ENCODE results near the gene BEST2.

The BEST2 gene

DNA sequence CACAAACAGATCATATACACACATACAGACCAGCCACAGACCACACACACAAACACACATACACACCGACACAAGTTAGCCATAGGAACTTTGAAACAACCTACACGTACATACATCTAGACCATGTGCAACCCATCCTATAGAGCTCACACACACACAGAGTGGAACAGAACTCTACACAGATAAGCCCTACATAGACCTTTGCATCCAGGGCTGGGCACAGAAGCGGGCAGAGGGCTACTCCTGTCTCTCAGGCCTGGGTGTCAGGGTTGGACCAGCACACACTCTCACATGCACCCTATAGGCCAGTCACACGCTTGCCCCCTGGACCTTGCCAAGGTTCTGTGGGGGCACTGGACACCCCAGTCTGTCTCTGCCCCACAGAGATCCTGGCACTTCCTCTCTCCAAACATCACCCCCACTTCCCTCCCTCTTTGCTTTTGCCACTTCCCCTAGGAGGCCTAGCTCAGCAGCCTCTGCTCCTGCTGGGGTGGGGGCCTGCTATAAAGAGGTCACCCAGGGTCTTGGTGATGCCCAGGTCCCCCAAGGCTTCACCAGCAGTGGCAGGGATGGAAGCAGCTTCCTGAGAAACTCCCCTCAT is 33.9 kb downstream of the BEST2 start:
- H3K27ac ChIP-seq (replicated peaks; ENCODE audit: low read length) = no peak overlapping the region
- no peak overlapping the region for H2BK12ac ChIP-seq (ENCODE audit: low read length)
- H2BK5ac ChIP-seq (ENCODE audit: low read length) = no peak overlapping the region
- peaks cover 0 to 2% (median 0%) of the 10 kb centered on the region in 3 experiments for H3K27me3 ChIP-seq (ENCODE audit: control insufficient read depth in 3 of 3, insufficient read depth in 3 of 3, low read depth in 1 of 3, low read length in 3 of 3)
- no peak overlapping the region for H2BK15ac ChIP-seq (ENCODE audit: low read length)
- H3K9me3 ChIP-seq (replicated peaks in 1 of 2; ENCODE audit: control insufficient read depth in 2 of 2, insufficient read depth in 1 of 2, low read depth in 1 of 2, low read length in 2 of 2) = no peaks in the 10 kb centered on the region
- H3K79me1 ChIP-seq (ENCODE audit: low read depth, low read length) = no peaks in the 10 kb centered on the region
- no peak overlapping the region for H4K91ac ChIP-seq (ENCODE audit: low read depth, low read length, poor library complexity)
- H3K36me3 ChIP-seq (replicated peaks in 1 of 2; ENCODE audit: control insufficient read depth in 2 of 2, insufficient read depth in 2 of 2, low read length in 2 of 2) = no peaks in the 10 kb centered on the region
- H3K4me1 ChIP-seq (ENCODE audit: control insufficient read depth in 2 of 2, insufficient read depth in 1 of 2, low read depth in 1 of 2, low read length in 2 of 2) = peaks cover 23 to 56% of the 10 kb centered on the region in 2 donors
- H3K4me2 ChIP-seq (ENCODE audit: insufficient read depth, low read length, poor library complexity, severe bottlenecking) = no peak overlapping the region
- peak overlapping the region; percentile 24 for H3K9ac ChIP-seq (ENCODE audit: low read depth, low read length, poor library complexity)
- no peak overlapping the region for H3K4ac ChIP-seq (ENCODE audit: low read length)
- no peak overlapping the region for H2BK120ac ChIP-seq (ENCODE audit: low read depth, low read length)
- no peak overlapping the region for H3K23ac ChIP-seq (ENCODE audit: low read depth, low read length, poor library complexity)
- peak overlapping the region; percentile 22 for H3K18ac ChIP-seq (ENCODE audit: low read length)
- peak overlapping the region; percentile 81 for H2AK5ac ChIP-seq (ENCODE audit: low read depth, low read length)
- no peak overlapping the region for H4K8ac ChIP-seq (ENCODE audit: low read depth, low read length)
- H2AFZ ChIP-seq (ENCODE audit: low read length) = peak overlapping the region; percentile 47
- no CpG with 5 or more reads among the region's 4 CpGs for WGBS, 2 donors (ENCODE audit: extremely low coverage in 2 of 2, insufficient read length in 2 of 2, insufficient replicate concordance in 1 of 2)
- no peak for DNase-seq (ENCODE audit: low spot score)
- H3K14ac ChIP-seq (ENCODE audit: low read length) = no peak overlapping the region
- no peak overlapping the region for H3K4me3 ChIP-seq (ENCODE audit: low read length in 2 of 2)

DNA sequence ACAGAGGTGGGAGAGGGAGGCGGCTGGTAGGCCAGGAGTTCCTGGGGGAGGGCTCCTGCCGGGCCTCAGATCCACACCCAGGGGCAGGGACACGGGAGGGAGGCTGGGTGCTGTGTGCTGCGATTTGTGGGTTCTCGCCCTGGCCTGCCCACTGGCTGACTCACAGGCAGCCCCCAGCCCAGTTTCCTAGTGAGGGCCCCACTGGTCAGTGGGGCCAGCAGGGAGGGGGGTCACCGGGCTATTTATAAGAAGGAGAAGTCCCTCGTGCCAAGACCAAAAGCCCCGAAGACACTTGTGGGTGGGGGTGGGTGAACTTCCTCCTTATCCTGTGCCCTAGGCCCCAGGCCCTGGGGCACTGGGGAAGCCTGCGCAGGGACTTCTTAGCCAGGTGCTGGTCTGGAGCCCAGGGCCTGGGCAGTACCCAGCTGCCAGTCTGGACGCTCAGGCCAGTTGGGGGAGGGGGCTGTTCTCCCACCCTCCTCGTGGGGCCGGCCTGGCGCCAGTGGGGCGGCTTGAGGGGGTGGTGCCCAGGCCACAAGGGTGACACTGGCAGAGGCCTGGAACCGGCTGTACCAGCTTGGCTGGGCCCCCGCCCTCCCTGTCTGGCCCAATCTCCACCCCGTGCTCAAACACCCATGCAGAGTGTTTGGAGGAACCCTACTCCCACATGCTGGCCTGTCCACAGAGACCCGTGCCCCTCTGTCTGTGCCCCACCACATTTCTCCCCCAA is 34.7 kb downstream of the BEST2 start:
- Histone ChIP-seq H2BK5ac (ENCODE audit: low read length) (no peak overlapping the region), H3K4ac (ENCODE audit: low read length) (no peak overlapping the region), H3K27me3 (ENCODE audit: control insufficient read depth in 3 of 3, insufficient read depth in 3 of 3, low read depth in 1 of 3, low read length in 3 of 3) (peaks cover 0 to 8% (median 0%) of the 10 kb centered on the region in 3 experiments), H3K4me3 (ENCODE audit: low read length in 2 of 2) (no peak overlapping the region), H3K9ac (ENCODE audit: low read depth, low read length, poor library complexity) (peak overlapping the region; percentile 24), H2BK120ac (ENCODE audit: low read depth, low read length) (no peak overlapping the region), H4K8ac (ENCODE audit: low read depth, low read length) (no peak overlapping the region), H3K4me2 (ENCODE audit: insufficient read depth, low read length, poor library complexity, severe bottlenecking) (no peak overlapping the region), H2AK5ac (ENCODE audit: low read depth, low read length) (peak overlapping the region; percentile 81), H2BK12ac (ENCODE audit: low read length) (no peak overlapping the region), H3K27ac (replicated peaks; ENCODE audit: low read length) (no peak overlapping the region), H4K91ac (ENCODE audit: low read depth, low read length, poor library complexity) (no peak overlapping the region), H2AFZ (ENCODE audit: low read length) (peak overlapping the region; percentile 47), H3K79me1 (ENCODE audit: low read depth, low read length) (peaks cover 2% of the 10 kb centered on the region), H3K4me1 (ENCODE audit: control insufficient read depth in 2 of 2, insufficient read depth in 1 of 2, low read depth in 1 of 2, low read length in 2 of 2) (peaks cover 29 to 61% of the 10 kb centered on the region in 2 donors), H3K9me3 (replicated peaks in 1 of 2; ENCODE audit: control insufficient read depth in 2 of 2, insufficient read depth in 1 of 2, low read depth in 1 of 2, low read length in 2 of 2) (no peaks in the 10 kb centered on the region), H3K14ac (ENCODE audit: low read length) (no peak overlapping the region), H2BK15ac (ENCODE audit: low read length) (peak overlapping the region; percentile 24), H3K36me3 (replicated peaks in 1 of 2; ENCODE audit: control insufficient read depth in 2 of 2, insufficient read depth in 2 of 2, low read length in 2 of 2) (no peaks in the 10 kb centered on the region), H3K23ac (ENCODE audit: low read depth, low read length, poor library complexity) (no peak overlapping the region), H3K18ac (ENCODE audit: low read length) (peak overlapping the region; percentile 74)
- no peak for DNase-seq (ENCODE audit: low spot score)
- WGBS, 2 donors (ENCODE audit: extremely low coverage in 2 of 2, insufficient read length in 2 of 2, insufficient replicate concordance in 1 of 2) = no CpG with 5 or more reads among the region's 18 CpGs

DNA sequence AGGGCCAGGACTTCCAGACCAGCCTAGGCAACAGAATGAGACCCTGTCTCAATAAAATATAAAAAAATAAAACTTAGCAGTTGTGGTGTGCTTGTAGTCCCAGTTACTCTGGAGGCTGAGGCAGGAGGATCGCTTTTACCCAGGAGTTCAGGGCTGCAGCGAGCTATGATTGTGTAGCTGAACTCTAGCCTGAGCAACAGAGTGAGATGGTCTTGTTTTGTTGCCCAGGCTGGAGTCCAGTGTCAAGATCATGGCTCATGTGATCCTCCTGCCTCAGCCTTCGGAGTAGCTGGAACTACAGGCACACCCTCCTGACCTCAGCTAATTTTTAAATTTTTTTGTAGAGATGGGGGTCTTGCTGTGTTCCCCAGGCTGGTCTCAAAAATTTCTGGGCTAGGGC is 35.4 kb downstream of the BEST2 start:
- no peaks in the 10 kb centered on the region for H3K9me3 ChIP-seq (replicated peaks in 1 of 2; ENCODE audit: control insufficient read depth in 2 of 2, insufficient read depth in 1 of 2, low read depth in 1 of 2, low read length in 2 of 2)
- H2BK12ac ChIP-seq (ENCODE audit: low read length) = no peak overlapping the region
- H2AFZ ChIP-seq (ENCODE audit: low read length) = no peak overlapping the region
- peaks cover 29 to 64% of the 10 kb centered on the region in 2 donors for H3K4me1 ChIP-seq (ENCODE audit: control insufficient read depth in 2 of 2, insufficient read depth in 1 of 2, low read depth in 1 of 2, low read length in 2 of 2)
- peaks cover 2% of the 10 kb centered on the region for H3K79me1 ChIP-seq (ENCODE audit: low read depth, low read length)
- H4K8ac ChIP-seq (ENCODE audit: low read depth, low read length) = no peak overlapping the region
- no peak for DNase-seq (ENCODE audit: low spot score)
- WGBS, 2 donors (ENCODE audit: extremely low coverage in 2 of 2, insufficient read length in 2 of 2, insufficient replicate concordance in 1 of 2) = no CpG with 5 or more reads among the region's 3 CpGs
- no peak overlapping the region for H2AK5ac ChIP-seq (ENCODE audit: low read depth, low read length)
- no peak overlapping the region for H2BK5ac ChIP-seq (ENCODE audit: low read length)
- H3K14ac ChIP-seq (ENCODE audit: low read length) = no peak overlapping the region
- H3K23ac ChIP-seq (ENCODE audit: low read depth, low read length, poor library complexity) = no peak overlapping the region
- no peak overlapping the region for H3K27ac ChIP-seq (replicated peaks; ENCODE audit: low read length)
- H3K9ac ChIP-seq (ENCODE audit: low read depth, low read length, poor library complexity) = no peak overlapping the region
- H3K36me3 ChIP-seq (replicated peaks in 1 of 2; ENCODE audit: control insufficient read depth in 2 of 2, insufficient read depth in 2 of 2, low read length in 2 of 2) = no peaks in the 10 kb centered on the region
- no peak overlapping the region for H3K4me3 ChIP-seq (ENCODE audit: low read length in 2 of 2)
- H3K27me3 ChIP-seq (ENCODE audit: control insufficient read depth in 3 of 3, insufficient read depth in 3 of 3, low read depth in 1 of 3, low read length in 3 of 3) = peaks cover 0 to 14% (median 0%) of the 10 kb centered on the region in 3 experiments
- H2BK15ac ChIP-seq (ENCODE audit: low read length) = no peak overlapping the region
- H3K4ac ChIP-seq (ENCODE audit: low read length) = no peak overlapping the region
- H3K4me2 ChIP-seq (ENCODE audit: insufficient read depth, low read length, poor library complexity, severe bottlenecking) = no peak overlapping the region
- H2BK120ac ChIP-seq (ENCODE audit: low read depth, low read length) = no peak overlapping the region
- H4K91ac ChIP-seq (ENCODE audit: low read depth, low read length, poor library complexity) = no peak overlapping the region
- H3K18ac ChIP-seq (ENCODE audit: low read length) = no peak overlapping the region

DNA sequence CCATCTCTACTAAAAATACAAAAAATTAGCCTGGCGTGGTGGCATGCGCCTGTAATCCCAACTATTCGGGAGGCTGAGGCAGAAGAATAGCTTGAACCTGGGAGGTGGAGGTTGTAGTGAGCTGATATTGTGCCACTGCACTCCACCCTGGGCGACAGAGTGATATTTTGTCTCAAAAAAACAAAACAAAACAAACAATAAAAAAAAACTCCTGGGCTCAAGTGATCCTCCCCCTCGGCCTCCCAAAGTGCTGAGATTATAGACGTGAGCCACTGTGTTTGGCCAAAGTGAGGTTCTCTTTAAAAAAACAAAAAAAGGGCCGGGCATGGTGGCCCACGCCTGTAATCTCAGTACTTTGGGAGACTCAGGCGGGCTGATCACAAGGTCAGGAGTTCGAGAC is 35.9 kb downstream of the BEST2 start:
- Histone ChIP-seq H3K79me1 (ENCODE audit: low read depth, low read length) (peaks cover 2% of the 10 kb centered on the region), H2AFZ (ENCODE audit: low read length) (no peak overlapping the region), H3K18ac (ENCODE audit: low read length) (no peak overlapping the region), H2BK5ac (ENCODE audit: low read length) (no peak overlapping the region), H3K4ac (ENCODE audit: low read length) (no peak overlapping the region), H3K14ac (ENCODE audit: low read length) (no peak overlapping the region), H3K36me3 (replicated peaks in 1 of 2; ENCODE audit: control insufficient read depth in 2 of 2, insufficient read depth in 2 of 2, low read length in 2 of 2) (no peaks in the 10 kb centered on the region), H3K4me3 (ENCODE audit: low read length in 2 of 2) (no peak overlapping the region), H3K4me1 (ENCODE audit: control insufficient read depth in 2 of 2, insufficient read depth in 1 of 2, low read depth in 1 of 2, low read length in 2 of 2) (peaks cover 25 to 59% of the 10 kb centered on the region in 2 donors), H2BK12ac (ENCODE audit: low read length) (no peak overlapping the region), H4K91ac (ENCODE audit: low read depth, low read length, poor library complexity) (no peak overlapping the region), H3K9ac (ENCODE audit: low read depth, low read length, poor library complexity) (no peak overlapping the region), H3K9me3 (replicated peaks in 1 of 2; ENCODE audit: control insufficient read depth in 2 of 2, insufficient read depth in 1 of 2, low read depth in 1 of 2, low read length in 2 of 2) (no peaks in the 10 kb centered on the region), H4K8ac (ENCODE audit: low read depth, low read length) (no peak overlapping the region), H3K27me3 (ENCODE audit: control insufficient read depth in 3 of 3, insufficient read depth in 3 of 3, low read depth in 1 of 3, low read length in 3 of 3) (peaks cover 0 to 20% (median 3%) of the 10 kb centered on the region in 3 experiments), H2BK120ac (ENCODE audit: low read depth, low read length) (no peak overlapping the region), H2AK5ac (ENCODE audit: low read depth, low read length) (no peak overlapping the region), H3K23ac (ENCODE audit: low read depth, low read length, poor library complexity) (no peak overlapping the region), H2BK15ac (ENCODE audit: low read length) (no peak overlapping the region), H3K4me2 (ENCODE audit: insufficient read depth, low read length, poor library complexity, severe bottlenecking) (no peak overlapping the region), H3K27ac (replicated peaks; ENCODE audit: low read length) (no peak overlapping the region)
- DNase-seq (ENCODE audit: low spot score) = no peak
- no CpG with 5 or more reads among the region's 10 CpGs for WGBS, 2 donors (ENCODE audit: extremely low coverage in 2 of 2, insufficient read length in 2 of 2, insufficient replicate concordance in 1 of 2)
